NCI-H2227 treated with DMSO at 0.1 percent for 48 hours (cell line): Measurements from ENCODE around the gene DPM1.

Experiments
- DNase-seq: peaks from one replicate; lab custom pipeline; 2025; lab: John Stamatoyannopoulos, UW

Gene DPM1

DNA sequence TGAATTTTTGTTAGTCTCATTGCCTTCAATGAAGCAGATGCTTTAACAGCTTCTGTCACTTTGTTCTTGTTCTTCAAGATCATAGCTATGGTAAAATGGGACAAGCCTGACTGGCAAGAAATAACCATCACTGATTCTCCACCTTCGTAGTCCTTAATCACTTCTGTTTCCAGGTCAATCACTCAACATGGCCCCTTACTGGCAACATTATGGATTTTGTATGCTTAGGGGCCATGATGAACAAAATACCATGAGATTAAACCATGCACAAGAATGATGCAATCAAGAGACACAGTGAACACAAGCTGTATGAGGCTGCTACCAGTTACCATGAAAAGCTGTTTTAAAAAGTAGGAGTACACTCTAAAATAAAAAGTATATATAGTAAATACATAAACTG, 59.9 kb downstream of the DPM1 start:
- DNase-seq: no peak

DNA sequence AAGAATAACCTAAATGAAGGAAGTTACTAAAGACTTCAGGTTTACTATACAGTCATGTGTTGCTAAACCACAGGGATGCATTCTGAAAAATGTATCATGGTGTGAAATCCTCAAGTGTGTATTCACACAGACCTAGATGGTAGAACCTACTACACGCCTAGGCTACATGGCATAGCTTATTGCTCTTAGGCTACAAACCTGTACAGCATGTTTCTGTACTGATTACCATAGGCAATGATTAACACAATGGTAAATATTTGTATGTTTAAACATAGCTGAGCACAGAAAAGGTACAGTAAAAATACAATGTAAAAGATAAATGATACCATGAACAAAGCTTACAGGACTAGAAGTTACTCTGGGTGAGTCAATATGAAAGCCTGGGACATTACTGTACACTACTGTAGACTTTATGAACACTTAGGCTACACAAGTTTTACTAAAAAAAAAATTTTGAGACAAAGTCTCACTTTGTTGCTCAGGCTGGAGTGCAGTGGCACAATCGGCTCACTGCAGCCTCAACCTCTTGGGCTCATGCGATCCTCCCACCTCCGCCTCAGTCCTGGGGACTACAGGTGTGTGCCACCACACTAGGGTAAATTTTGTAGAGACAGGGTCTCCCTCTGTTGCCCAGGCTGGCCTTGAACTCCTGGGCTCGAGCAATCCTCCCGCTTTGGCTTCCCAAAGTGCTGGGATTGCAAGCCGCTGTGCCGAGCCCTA, 63.1 kb downstream of the DPM1 start:
- DNase-seq: no peak

DNA sequence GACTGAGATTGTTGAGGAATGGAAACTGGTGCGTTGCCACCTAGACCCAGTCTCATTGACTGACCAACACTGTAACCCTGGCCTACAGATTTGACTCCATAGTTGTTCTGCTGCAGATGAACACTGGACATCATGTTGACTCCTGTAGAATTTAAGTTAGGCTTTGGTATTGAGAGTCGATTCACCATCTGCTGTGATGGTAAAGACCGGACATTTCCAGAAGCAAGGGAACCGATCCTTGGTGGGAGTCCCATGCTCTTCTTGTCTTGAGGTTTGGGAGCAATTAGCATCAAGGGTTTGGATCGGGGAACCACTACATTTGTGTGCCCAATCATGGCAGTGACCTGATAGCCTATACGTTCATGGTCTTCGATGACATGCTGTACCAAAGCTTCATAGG, 64.7 kb downstream of the DPM1 start:
- DNase-seq: no peak

DNA sequence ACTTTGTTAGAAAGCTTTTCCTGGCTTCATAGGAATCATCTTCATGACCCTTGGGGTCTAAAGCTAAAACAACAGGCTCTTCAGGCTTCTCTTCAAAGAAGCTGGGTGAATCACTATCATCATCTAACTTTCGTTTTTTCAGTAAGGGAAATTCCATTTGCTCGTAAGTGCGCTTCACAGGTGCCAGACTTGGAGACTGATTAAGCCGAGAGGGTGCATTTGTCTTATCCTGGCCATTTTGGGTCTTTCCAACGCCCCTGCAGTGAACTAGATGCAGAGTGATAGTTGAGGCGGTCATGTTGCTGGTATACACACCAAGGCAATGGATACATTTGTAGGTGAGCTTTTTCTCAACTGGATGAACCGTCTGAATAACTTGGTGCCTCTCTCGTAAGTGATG, 65.9 kb downstream of the DPM1 start:
- DNase-seq: no peak

DNA sequence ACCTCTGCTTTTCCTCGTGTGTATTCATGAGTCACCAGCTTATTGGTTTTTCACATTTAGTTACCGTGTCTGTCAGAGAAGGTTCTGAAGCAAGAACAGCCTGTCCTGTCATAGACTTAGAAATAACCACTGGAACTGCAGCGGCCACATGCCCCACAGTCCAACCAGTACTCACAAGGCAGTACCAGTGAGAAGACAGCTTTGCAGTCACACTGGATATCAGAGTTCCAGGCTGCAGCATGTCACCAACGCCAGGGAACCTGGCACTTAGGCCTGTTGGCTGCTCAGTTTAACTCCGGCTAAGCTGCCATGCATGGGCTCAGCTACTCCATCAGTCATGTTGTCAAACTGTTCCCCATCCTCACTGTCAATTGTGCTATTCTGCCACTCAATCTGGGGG, 67.2 kb downstream of the DPM1 start:
- DNase-seq: no peak

DNA sequence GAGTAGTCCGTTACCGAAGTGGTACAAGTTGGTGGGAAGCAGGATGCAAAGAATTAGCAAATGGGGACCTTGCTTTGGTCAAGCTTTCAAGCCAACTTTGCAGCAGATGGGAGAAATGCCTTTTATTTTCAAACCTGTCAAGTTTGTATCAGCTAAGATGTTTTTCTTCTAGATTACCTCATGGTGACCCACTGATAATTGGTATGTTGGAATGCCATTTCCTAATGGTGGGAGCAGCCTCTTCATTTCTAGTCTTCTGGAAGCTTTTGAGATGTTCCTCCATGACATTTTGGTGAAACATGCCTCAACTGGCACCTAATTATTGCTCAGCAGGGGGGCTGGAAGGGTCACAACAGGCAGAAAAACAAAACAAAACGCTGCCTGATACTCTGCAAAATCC, 70.8 kb downstream of the DPM1 start:
- DNase-seq: no peak

DNA sequence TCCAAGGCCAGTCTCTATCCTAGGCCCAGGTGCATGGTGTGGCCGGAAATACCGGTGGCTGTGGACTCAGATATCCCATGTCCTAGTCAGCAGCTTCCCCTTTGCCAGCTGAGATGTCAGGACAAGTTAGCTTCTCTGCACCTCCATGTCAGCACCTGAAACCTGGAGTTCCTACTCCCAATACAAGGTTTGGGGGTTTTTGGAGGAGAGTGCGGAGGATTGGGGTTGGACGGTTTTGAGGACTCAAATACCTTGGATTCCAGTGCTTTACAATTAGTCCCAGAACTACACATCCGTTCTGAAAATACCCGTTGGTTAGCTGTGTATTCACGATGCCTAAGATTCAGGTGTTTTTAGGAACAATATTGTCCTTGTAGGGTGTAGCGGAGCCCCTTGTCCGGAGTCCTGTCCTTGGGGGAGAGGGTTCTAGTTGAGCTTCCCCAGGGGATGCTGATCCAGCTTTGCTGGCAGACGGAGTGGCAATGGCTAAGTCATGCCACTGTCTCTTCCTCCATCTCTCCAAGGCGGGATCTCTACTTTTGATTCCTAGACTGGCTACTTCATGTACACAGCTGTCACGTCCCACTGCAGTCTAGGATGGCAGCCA, 72.0 kb downstream of the DPM1 start:
- DNase-seq: no peak

DNA sequence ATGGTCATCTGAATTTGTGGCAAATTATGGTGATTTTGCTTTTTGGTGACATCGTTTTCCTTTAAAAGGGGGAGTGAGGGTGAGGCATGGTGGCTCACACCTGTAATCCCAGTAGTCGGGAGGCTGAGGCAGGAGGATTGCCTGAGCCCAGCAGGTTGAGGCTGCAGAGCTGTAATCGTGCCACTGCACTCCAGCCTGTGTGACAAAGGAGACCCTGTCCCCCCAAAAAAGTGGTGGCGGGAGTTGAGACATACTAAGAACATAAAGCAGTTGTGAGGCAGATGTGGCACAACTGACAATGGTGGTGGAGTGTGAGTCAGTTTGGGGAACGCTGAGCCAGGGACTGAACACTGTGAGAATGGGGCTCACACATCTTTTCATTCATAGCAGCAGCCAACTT, 72.6 kb downstream of the DPM1 start:
- no peak for DNase-seq

DNA sequence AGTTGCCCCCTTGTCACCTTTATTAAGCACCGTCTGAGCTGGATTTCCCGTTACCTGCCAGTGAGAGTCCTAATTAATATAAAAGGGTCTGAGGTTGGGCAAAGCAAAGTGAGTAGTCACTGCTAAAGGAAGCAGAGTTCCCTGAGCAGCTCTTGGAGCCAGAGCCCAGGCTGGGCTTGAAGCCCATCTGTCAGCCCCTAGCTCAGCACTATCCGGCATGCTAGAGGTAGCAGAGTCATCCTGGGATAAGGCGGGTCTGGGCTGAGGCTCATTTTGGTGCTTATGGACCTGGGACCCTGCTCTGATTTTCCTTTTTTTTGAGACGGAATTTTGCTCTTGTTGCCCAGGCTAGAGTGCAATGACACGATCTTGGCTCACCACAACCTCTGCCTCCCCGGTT, 73.3 kb downstream of the DPM1 start:
- DNase-seq: no peak
